A549 (cell line): ENCODE data around the gene SSNA1. TPM values are rescaled to one million over a fixed set of nuclear protein-coding genes. Genes with fewer than 3 reads are reported as not detected.

Experiments used
- ATAC-seq, 2 experiments: fragments of 200-7000 bp in 1 of 2; fragments of >200 bp in 1 of 2; cut with Nextera tagmentation in 1 of 2; cut with Tn5 transposase in 1 of 2; 3 replicates each; pipeline versions ENCODE4 v1.8.0 to v1.9.1; 2018 to 2020; ENCODE audit warnings: mild to moderate bottlenecking in 1 of 2, moderate library complexity in 1 of 2
- CTCF ChIA-PET: fragments of 300-600 bp; sonication (Branson Sonifier 250); formaldehyde crosslinking; extraction: SDS; loops from one replicate; lab custom pipeline; 2021; ENCODE audit warnings: antibody characterized with exemption, inconsistent platforms; lab: Yijun Ruan, JAX
- POLR2A ChIA-PET: fragments of 350-600 bp; formaldehyde crosslinking; extraction: SDS; loops from one replicate; lab custom pipeline; 2021; ENCODE audit warnings: antibody characterized with exemption, inconsistent platforms; lab: Yijun Ruan, JAX
- DNase-seq, 2 experiments: peaks; one replicate each; pipeline versions ENCODE4 v3.0.0 to v3.0.0-alpha.2; 2011 to 2016; ENCODE audit warnings: low read depth in 1 of 2, low spot score in 1 of 2
- FAIRE-seq: peaks from 2 replicates; lab custom pipeline; 2011; peaks lifted over from hg19 to GRCh38; lab: Jason Lieb, UNC
- H3K27ac ChIP-seq, 2 experiments: fragments of >200 bp; sonication (Bioruptor Twin); formaldehyde crosslinking; 3 replicates each; pipeline ENCODE4 v1.5.1; 2016 to 2017
- H3K4me1 ChIP-seq: fragments of >200 bp; sonication (Bioruptor Twin); formaldehyde crosslinking; 3 replicates; pipeline ENCODE4 v1.6.1; 2016
- H3K4me2 ChIP-seq: fragments of >200 bp; sonication (Bioruptor Twin); formaldehyde crosslinking; 3 replicates; pipeline ENCODE4 v1.6.1; 2016
- H3K4me3 ChIP-seq: fragments of >200 bp; sonication (Bioruptor Twin); formaldehyde crosslinking; 3 replicates; pipeline ENCODE4 v1.5.1; 2016
- H3K9me3 ChIP-seq: fragments of >200 bp; sonication (Bioruptor Twin); formaldehyde crosslinking; 3 replicates; pipeline ENCODE4 v1.6.1; 2016
- BHLHE40 ChIP-seq: IDR thresholded peaks from 2 replicates; pipeline ENCODE4 v1.6.1; 2012; ENCODE audit warnings: low read depth, low read length, inconsistent platforms
- CBX2 ChIP-seq: fragments of 200-600 bp; sonication (generic); IDR thresholded peaks from 2 replicates; pipeline ENCODE4 v1.6.1; 2016; ENCODE audit warnings: low read depth, mild to moderate bottlenecking, borderline replicate concordance
- CHD2 ChIP-seq: fragments of 150-350 bp; IDR thresholded peaks from 2 replicates; pipeline ENCODE4 v1.6.1; 2014; ENCODE audit warnings: low read length; ENCODE audit not compliant: partially characterized antibody
- CHD4 ChIP-seq: fragments of 200-600 bp; sonication (generic); IDR thresholded peaks from 2 replicates; pipeline ENCODE4 v1.6.1; 2016; ENCODE audit warnings: antibody characterized with exemption, mild to moderate bottlenecking, borderline replicate concordance
- EHF ChIP-seq: fragments of 250-450 bp; sonication (Bioruptor Pico); IDR thresholded peaks from 2 replicates; pipeline ENCODE4 v1.5.0; 2020; ENCODE audit warnings: mild to moderate bottlenecking
- EP300 ChIP-seq, 2 experiments: fragments of >200 bp; sonication (Bioruptor Twin); formaldehyde crosslinking; IDR thresholded peaks; 2 replicates in 1 of 2; 3 replicates in 1 of 2; pipeline ENCODE4 v1.6.1; 2016 to 2017
- FOXS1 ChIP-seq: fragments of 250-450 bp; sonication (Bioruptor Pico); IDR thresholded peaks from 2 replicates; pipeline ENCODE4 v1.5.0; 2020; ENCODE audit warnings: mild to moderate bottlenecking, moderate library complexity
- HEYL ChIP-seq: fragments of 250-450 bp; sonication (Bioruptor Pico); IDR thresholded peaks from 2 replicates; pipeline ENCODE4 v1.8.0; 2021; ENCODE audit warnings: mild to moderate bottlenecking, moderate library complexity
- MAZ ChIP-seq: fragments of 150-350 bp; IDR thresholded peaks from 2 replicates; pipeline ENCODE4 v1.6.1; 2014; ENCODE audit warnings: antibody characterized with exemption, low read depth, low read length, borderline replicate concordance
- MYC ChIP-seq: IDR thresholded peaks from 2 replicates; pipeline ENCODE4 v1.6.1; 2012; ENCODE audit warnings: mild to moderate bottlenecking, inconsistent platforms, low read length, improper control_type of control experiment, borderline replicate concordance
- NFE2L2 ChIP-seq: fragments of 150-350 bp; conservative IDR thresholded peaks from 2 replicates; pipeline ENCODE4 v1.6.1; 2014; ENCODE audit warnings: low read length
- POLR2AphosphoS2 ChIP-seq: conservative IDR thresholded peaks from 2 replicates; pipeline ENCODE4 v1.6.1; 2012; ENCODE audit warnings: low read length, improper control_type of control experiment, inconsistent platforms
- RNF2 ChIP-seq: fragments of 200-600 bp; sonication (generic); IDR thresholded peaks from 2 replicates; pipeline ENCODE4 v1.6.1; 2016; ENCODE audit warnings: low read depth, mild to moderate bottlenecking, antibody characterized with exemption, moderate library complexity, borderline replicate concordance
- SREBF2 ChIP-seq: fragments of 450-650 bp; IDR thresholded peaks from 2 replicates; pipeline ENCODE4 v1.6.1; 2014; ENCODE audit warnings: mild to moderate bottlenecking, moderate library complexity
- TFCP2L1 ChIP-seq: fragments of 250-450 bp; sonication (Bioruptor Pico); IDR thresholded peaks from 2 replicates; pipeline ENCODE4 v1.5.0; 2021; ENCODE audit warnings: mild to moderate bottlenecking
- ZFP36 ChIP-seq: fragments of 450-650 bp; IDR thresholded peaks from 2 replicates; pipeline ENCODE4 v1.6.1; 2014; ENCODE audit warnings: borderline replicate concordance; ENCODE audit not compliant: partially characterized antibody
- ZSCAN20 ChIP-seq: fragments of 250-450 bp; sonication (Bioruptor Pico); IDR thresholded peaks from 2 replicates; pipeline ENCODE4 v1.8.0; 2022; ENCODE audit warnings: mild to moderate bottlenecking, moderate library complexity
- WGBS: methylation state at CpG from one replicate; pipeline ENCODE4 v1.1.6; 2017; ENCODE audit errors: missing lambda C conversion rate; 5-methylcytosine and 5-hydroxymethylcytosine counted together
- polyA plus RNA-seq, 4 experiments: library from polyadenylated mRNA; depleted of rRNA in 3 of 4; stranded (reverse); fragments of >200 nt; fragmentation: RNase III in 1 of 4; extraction: RNeasy Plus Mini Kit Qiagen cat#74134 plus additional on column Dnase treatment in 1 of 4; gene quantifications; 2 replicates in 3 of 4; 3 replicates in 1 of 4; pipeline ENCODE4 v1.2.3, GENCODE V29; 2011 to 2017
- TF ChIP-seq, protein P1 (sequence below): fragments of >200 bp; sonication (Bioruptor Twin); formaldehyde crosslinking; IDR thresholded peaks from 3 replicates; pipeline ENCODE4 v1.6.1; 2016
- TF ChIP-seq, protein P2 (sequence below): IDR thresholded peaks from 2 replicates; pipeline ENCODE4 v1.6.1; 2012
- TF ChIP-seq, protein P3 (sequence below): IDR thresholded peaks from 2 replicates; pipeline ENCODE4 v1.6.1; 2012
- TF ChIP-seq, protein P4 (sequence below): fragments of 450-650 bp; IDR thresholded peaks from 2 replicates; pipeline ENCODE4 v1.6.1; 2014; ENCODE audit warnings: antibody characterized with exemption

The SSNA1 gene
- polyA plus RNA-seq, 2 of the 4 experiments (the other 2 are of a cell fraction): 54.1 to 102 TPM

DNA sequence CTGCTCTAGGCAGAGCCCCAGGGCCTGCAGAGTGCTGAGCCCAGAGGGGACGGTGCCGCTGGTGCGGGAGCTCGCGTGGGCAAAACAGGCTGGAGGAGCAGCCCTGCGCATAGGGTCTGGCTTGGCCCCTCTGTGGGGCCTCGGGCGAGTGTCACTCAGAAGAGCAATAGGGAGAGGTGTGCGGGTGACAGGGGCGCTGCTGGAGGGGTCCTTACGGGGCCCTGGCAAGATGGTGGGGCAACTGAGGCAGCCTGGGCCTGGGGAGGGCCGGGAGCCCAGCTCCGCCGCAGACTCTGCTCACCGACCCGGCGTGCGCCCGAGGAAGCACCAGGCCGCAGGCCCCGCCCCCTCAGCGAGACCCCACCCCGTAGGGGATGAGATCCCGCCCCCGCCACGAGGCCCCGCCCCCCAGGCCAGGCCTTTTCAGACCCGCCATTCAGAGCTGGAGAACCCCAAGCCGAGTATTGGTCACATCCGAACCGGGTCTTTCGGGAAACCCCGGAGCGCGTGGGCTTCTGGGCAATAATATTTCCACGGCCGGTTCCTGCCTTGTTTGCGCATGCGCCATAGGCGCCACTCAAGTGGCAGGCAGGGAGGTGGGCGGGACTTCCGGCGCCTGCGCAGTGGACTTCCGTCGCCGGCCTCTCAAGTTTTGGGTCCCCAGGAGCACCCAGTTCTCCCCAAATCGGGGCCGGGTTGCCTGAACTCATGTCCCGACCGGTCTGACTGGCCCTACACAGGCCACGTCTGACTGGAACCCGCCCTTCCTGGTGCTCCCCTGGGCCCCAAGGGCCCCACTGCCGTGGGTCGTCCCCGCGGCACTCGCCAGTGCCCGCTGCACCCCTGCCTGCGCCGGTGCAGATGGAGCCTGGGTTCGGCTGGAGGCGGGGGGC lies 34.8 kb downstream of the SSNA1 start (continued):
- TF ChIP-seq, protein P1, sequence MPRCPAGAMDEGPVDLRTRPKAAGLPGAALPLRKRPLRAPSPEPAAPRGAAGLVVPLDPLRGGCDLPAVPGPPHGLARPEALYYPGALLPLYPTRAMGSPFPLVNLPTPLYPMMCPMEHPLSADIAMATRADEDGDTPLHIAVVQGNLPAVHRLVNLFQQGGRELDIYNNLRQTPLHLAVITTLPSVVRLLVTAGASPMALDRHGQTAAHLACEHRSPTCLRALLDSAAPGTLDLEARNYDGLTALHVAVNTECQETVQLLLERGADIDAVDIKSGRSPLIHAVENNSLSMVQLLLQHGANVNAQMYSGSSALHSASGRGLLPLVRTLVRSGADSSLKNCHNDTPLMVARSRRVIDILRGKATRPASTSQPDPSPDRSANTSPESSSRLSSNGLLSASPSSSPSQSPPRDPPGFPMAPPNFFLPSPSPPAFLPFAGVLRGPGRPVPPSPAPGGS: 0 out of 3 replicates have a peak, but pooled peaks have one; percentile 7
- TF ChIP-seq, protein P2, sequence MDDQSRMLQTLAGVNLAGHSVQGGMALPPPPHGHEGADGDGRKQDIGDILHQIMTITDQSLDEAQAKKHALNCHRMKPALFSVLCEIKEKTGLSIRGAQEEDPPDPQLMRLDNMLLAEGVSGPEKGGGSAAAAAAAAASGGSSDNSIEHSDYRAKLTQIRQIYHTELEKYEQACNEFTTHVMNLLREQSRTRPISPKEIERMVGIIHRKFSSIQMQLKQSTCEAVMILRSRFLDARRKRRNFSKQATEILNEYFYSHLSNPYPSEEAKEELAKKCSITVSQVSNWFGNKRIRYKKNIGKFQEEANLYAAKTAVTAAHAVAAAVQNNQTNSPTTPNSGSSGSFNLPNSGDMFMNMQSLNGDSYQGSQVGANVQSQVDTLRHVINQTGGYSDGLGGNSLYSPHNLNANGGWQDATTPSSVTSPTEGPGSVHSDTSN: peak; percentile 23; the same call in 1 of the 2 replicates
- TF ChIP-seq SREBF2: no peak
- no peak for TF ChIP-seq HEYL (CRISPR knock-in tag)
- no peak for TF ChIP-seq POLR2AphosphoS2
- no peak for TF ChIP-seq BHLHE40
- no peak for TF ChIP-seq MYC
- TF ChIP-seq, protein P3, sequence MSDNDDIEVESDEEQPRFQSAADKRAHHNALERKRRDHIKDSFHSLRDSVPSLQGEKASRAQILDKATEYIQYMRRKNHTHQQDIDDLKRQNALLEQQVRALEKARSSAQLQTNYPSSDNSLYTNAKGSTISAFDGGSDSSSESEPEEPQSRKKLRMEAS: peak; percentile 55

DNA sequence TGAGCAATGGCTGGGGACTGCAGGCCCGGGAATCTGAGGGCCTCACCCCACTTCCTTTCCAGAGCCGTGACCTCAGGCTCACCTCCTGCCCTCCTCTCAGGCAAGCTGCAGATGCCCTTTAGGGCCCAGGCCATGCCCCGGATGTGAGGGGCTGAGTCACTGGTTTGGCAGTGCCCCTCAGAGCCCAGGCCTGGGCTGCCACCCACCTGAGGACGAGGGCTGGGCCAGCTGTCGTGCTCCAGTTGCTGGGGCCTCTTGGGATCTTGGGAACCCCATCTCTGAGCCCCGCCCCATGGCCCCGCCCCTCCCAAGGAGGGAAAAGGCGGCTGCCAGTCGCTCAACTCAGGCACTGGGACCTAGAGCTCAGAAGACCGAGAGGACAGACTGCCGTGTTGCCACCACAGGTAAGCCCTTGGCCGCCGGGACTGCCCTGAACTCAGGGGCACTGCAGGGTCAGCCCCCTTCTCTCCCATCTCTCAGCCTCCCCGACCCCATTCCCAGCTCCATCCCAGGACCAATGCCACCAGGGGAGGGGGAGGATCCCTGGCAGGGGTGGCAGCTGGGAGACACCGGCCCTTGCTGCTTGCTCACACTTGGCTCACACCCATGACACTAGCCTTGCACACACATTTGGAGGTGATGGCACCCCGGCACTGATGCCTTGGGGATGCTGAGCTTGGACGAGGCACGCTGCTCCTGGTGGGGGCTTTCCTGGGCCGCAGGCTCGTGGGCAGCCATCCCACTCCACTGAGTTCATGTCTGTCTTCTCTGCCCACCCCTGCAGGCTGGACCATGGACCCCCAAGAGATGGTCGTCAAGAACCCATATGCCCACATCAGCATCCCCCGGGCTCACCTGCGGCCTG lies 36.6 kb downstream of the SSNA1 start, which contains the start of gene CYSRT1:
TSS of gene CYSRT1 (plus strand) at position 345 of the 865 bp plus-strand sequence. CDS start at position 793, 448 bp downstream.
- H3K27ac ChIP-seq: peak within 1 kb of the TSS; percentile 89 to 93
- POLR2A ChIA-PET: interaction anchor here (0.5 to 3.5 kb wide), 4 partner anchors 15 to 74 kb away, joined by 3 to 27 read pairs (median 24); partner anchors contain the start of genes ANAPC2, SSNA1, TPRN and TUBB4B
- H3K4me2 ChIP-seq: peak within 1 kb of the TSS; percentile 98
- peak within 1 kb of the TSS; percentile 72 for H3K4me3 ChIP-seq
- ATAC-seq (no peak), DNase-seq (no peak), FAIRE-seq (no peak)
- TF ChIP-seq HEYL (CRISPR knock-in tag) (no peak), MAZ (no peak), EHF (no peak), EP300 (IDR thresholded peaks at IDR 0.05) (no peak), TFCP2L1 (CRISPR knock-in tag) (no peak), ZFP36 (no peak), ZSCAN20 (CRISPR knock-in tag) (no peak), CHD2 (no peak), RNF2 (no peak), FOXS1 (no peak), NFE2L2 (no peak), BHLHE40 (no peak), CBX2 (no peak), CHD4 (no peak)
- TF ChIP-seq, protein P4, sequence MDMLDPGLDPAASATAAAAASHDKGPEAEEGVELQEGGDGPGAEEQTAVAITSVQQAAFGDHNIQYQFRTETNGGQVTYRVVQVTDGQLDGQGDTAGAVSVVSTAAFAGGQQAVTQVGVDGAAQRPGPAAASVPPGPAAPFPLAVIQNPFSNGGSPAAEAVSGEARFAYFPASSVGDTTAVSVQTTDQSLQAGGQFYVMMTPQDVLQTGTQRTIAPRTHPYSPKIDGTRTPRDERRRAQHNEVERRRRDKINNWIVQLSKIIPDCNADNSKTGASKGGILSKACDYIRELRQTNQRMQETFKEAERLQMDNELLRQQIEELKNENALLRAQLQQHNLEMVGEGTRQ: no peak
- WGBS: 69% methylated on average over 9 of the region's 23 CpGs
- H3K4me1 ChIP-seq: peaks cover 61% of the 10 kb centered on the region
- CTCF ChIA-PET: interaction anchor here (0.7 to 10.1 kb wide), 15 partner anchors 10 to 196 kb away, joined by 3 to 113 read pairs (median 5); partner anchors contain the start of genes ANAPC2, SSNA1, TPRN and TUBB4B
- no peaks in the 10 kb centered on the region for H3K9me3 ChIP-seq
